ENCODE measurements around the gene IL31RA. TPM values are rescaled to one million over a fixed set of nuclear protein-coding genes. Genes with fewer than 3 reads are reported as not detected.
"Not testable (repeated sequence)": the region's sequence is repeated elsewhere in the genome, so short reads cannot be mapped to it uniquely, and the experiment has no call there.

IL31RA gene
- polyA plus RNA-seq (2012; ENCODE audit: insufficient read depth, insufficient read length), result not detected

GRCh38 chr5:55850839-55851674 lies at the start of gene IL31RA:
TSS of gene IL31RA (plus strand) at chr5:55851357. CDS start at chr5:55851571, 214 bp downstream.
- no peak for DNase-seq (ENCODE audit: low read depth, low spot score)
- no peak within 1 kb of the TSS for H3K4me3 ChIP-seq (ENCODE audit: low read length)

- H3K4me3 ChIP-seq (ENCODE audit: low read length), result not testable (repeated sequence)
- peak; percentile 29 for DNase-seq (ENCODE audit: low read depth, low spot score)
These were observed 42.3 kb upstream of the IL31RA start for GRCh38 chr5:55808814-55809213.

GRCh38 chr5:55815939-55816338 lies 35.2 kb upstream of the IL31RA start:
- H3K4me3 ChIP-seq (ENCODE audit: low read length); DNase-seq (ENCODE audit: low read depth, low spot score): not testable (repeated sequence)

- DNase-seq (ENCODE audit: low read depth, low spot score), result no peak
- no peak overlapping the region for H3K4me3 ChIP-seq (ENCODE audit: low read length)
These were observed 34.8 kb upstream of the IL31RA start for GRCh38 chr5:55816342-55816741.

- no peak overlapping the region for H3K4me3 ChIP-seq (ENCODE audit: low read length)
- no peak for DNase-seq (ENCODE audit: low read depth, low spot score)
These were observed 34.1 kb upstream of the IL31RA start for GRCh38 chr5:55817030-55817429.

- no peak overlapping the region for H3K4me3 ChIP-seq (ENCODE audit: low read length)
- DNase-seq (ENCODE audit: low read depth, low spot score), result no peak
These were observed 30.7 kb upstream of the IL31RA start for GRCh38 chr5:55820488-55820887.

GRCh38 chr5:55821731-55822512 lies 29.2 kb upstream of the IL31RA start:
- no peak for DNase-seq (ENCODE audit: low read depth, low spot score)
- H3K4me3 ChIP-seq (ENCODE audit: low read length), result no peak overlapping the region

GRCh38 chr5:55823151-55823796 lies 27.9 kb upstream of the IL31RA start:
- DNase-seq (ENCODE audit: low read depth, low spot score), result no peak

GRCh38 chr5:55829956-55830355 lies 21.2 kb upstream of the IL31RA start:
- DNase-seq (ENCODE audit: low read depth, low spot score), result no peak
- no peak overlapping the region for H3K4me3 ChIP-seq (ENCODE audit: low read length)

More at GRCh38 chr5:55823151-55823796, 27.9 kb upstream of the IL31RA start:
- H3K4me3 ChIP-seq (ENCODE audit: low read length), result no peak overlapping the region

GRCh38 chr5:55832446-55832845 lies 18.7 kb upstream of the IL31RA start:
- no peak for DNase-seq (ENCODE audit: low read depth, low spot score)
- no peak overlapping the region for H3K4me3 ChIP-seq (ENCODE audit: low read length)

- no peak for DNase-seq (ENCODE audit: low read depth, low spot score)
- H3K4me3 ChIP-seq (ENCODE audit: low read length), result no peak overlapping the region
These were observed 15.0 kb upstream of the IL31RA start for GRCh38 chr5:55836191-55836590.

- H3K4me3 ChIP-seq (ENCODE audit: low read length), result no peak overlapping the region
- DNase-seq (ENCODE audit: low read depth, low spot score), result no peak
These were observed 9.2 kb upstream of the IL31RA start for GRCh38 chr5:55841976-55842375.

- H3K4me3 ChIP-seq (ENCODE audit: low read length), result no peak overlapping the region
- DNase-seq (ENCODE audit: low read depth, low spot score), result no peak
These were observed 3.3 kb upstream of the IL31RA start for GRCh38 chr5:55847837-55848236.

- no peak for DNase-seq (ENCODE audit: low read depth, low spot score)
- no peak overlapping the region for H3K4me3 ChIP-seq (ENCODE audit: low read length)
These were observed 2.4 kb upstream of the IL31RA start for GRCh38 chr5:55848783-55849182.

- DNase-seq (ENCODE audit: low read depth, low spot score), result no peak
- H3K4me3 ChIP-seq (ENCODE audit: low read length), result no peak overlapping the region
These were observed 470 bp downstream of the IL31RA start for GRCh38 chr5:55851675-55851979.

- H3K4me3 ChIP-seq (ENCODE audit: low read length), result no peak overlapping the region
These were observed 1.3 kb downstream of the IL31RA start for GRCh38 chr5:55852503-55852902.

GRCh38 chr5:55853041-55853670 lies 2.0 kb downstream of the IL31RA start:
- H3K4me3 ChIP-seq (ENCODE audit: low read length), result no peak overlapping the region
- DNase-seq (ENCODE audit: low read depth, low spot score), result no peak

More at GRCh38 chr5:55852503-55852902, 1.3 kb downstream of the IL31RA start:
- no peak for DNase-seq (ENCODE audit: low read depth, low spot score)

GRCh38 chr5:55853818-55854217 lies 2.7 kb downstream of the IL31RA start:
- H3K4me3 ChIP-seq (ENCODE audit: low read length), result no peak overlapping the region
- no peak for DNase-seq (ENCODE audit: low read depth, low spot score)

GRCh38 chr5:55855509-55855908 lies 4.4 kb downstream of the IL31RA start:
- peak overlapping the region; percentile 3; the same call in 1 of the 2 replicates for H3K4me3 ChIP-seq (ENCODE audit: low read length)
- peak; percentile 84 for DNase-seq (ENCODE audit: low read depth, low spot score)

Measured in Jurkat, Clone E6-1 (cell line).